B cell (primary cell): ENCODE measurements around the gene VANGL2. TPM values are rescaled to one million over a fixed set of nuclear protein-coding genes. Genes with fewer than 3 reads are reported as not detected.

Experiments
- ATAC-seq: fragments of 200-7000 bp; cut with Tn5 transposase; one replicate; pipeline ENCODE4 v1.10.0; 2021; ENCODE audit warnings: low read depth, mild to moderate bottlenecking, moderate number of reproducible peaks, moderate library complexity
- CTCF ChIA-PET: fragments of 350-600 bp; sonication (Branson Sonifier 250); formaldehyde crosslinking; loops from one replicate; lab custom pipeline; 2021; ENCODE audit warnings: antibody characterized with exemption, inconsistent platforms; lab: Charles Lee
- POLR2A ChIA-PET: fragments of 350-600 bp; sonication (Branson Sonifier 250); formaldehyde crosslinking; loops from one replicate; lab custom pipeline; 2021; ENCODE audit warnings: antibody characterized with exemption; lab: Charles Lee
- DNase-seq: peaks from one replicate; pipeline ENCODE4 v3.0.0; 2013
- H2AFZ ChIP-seq: 2 replicates; pipeline ENCODE4 v1.6.1; 2012; ENCODE audit warnings: mild to moderate bottlenecking, low read depth, low read length; ENCODE audit not compliant: insufficient read depth, poor library complexity, severe bottlenecking
- H3K27ac ChIP-seq, 2 donors: 1 replicate in 1 of 2; 2 replicates in 1 of 2; pipeline ENCODE4 v1.5.1; 2012 to 2013; ENCODE audit warnings: low read length in 2 of 2, mild to moderate bottlenecking in 2 of 2, moderate library complexity in 1 of 2
- H3K27me3 ChIP-seq, 4 experiments: fragments of 200-600 bp in 1 of 4; sonication (generic) in 1 of 4; replicated peaks in 1 of 4; 1 replicate in 2 of 4; 2 replicates in 2 of 4; pipeline versions ENCODE4 v1.6.1 to v1.7.0; 2013 to 2016; ENCODE audit warnings: low read length in 3 of 4, mild to moderate bottlenecking in 2 of 4, mixed read lengths in 1 of 4, moderate library complexity in 1 of 4; ENCODE audit not compliant: insufficient read depth in 4 of 4, control insufficient read depth in 3 of 4; ENCODE audit errors: control extremely low read depth in 1 of 4
- H3K36me3 ChIP-seq, 2 experiments: replicated peaks in 1 of 2; 1 replicate in 1 of 2; 2 replicates in 1 of 2; pipeline versions ENCODE4 v1.6.1 to v1.7.1; 2013; ENCODE audit warnings: low read length in 1 of 2; ENCODE audit not compliant: insufficient read depth in 2 of 2, control insufficient read depth in 1 of 2; ENCODE audit errors: control extremely low read depth in 1 of 2, extremely low read depth in 1 of 2
- H3K4me1 ChIP-seq, 2 donors: fragments of 200-600 bp in 1 of 2; sonication (generic) in 1 of 2; 1 replicate in 1 of 2; 2 replicates in 1 of 2; pipeline versions ENCODE4 v1.5.1 to v1.6.1; 2013 to 2017; ENCODE audit warnings: low read length in 2 of 2; ENCODE audit not compliant: control insufficient read depth in 2 of 2, insufficient read depth in 2 of 2
- H3K4me2 ChIP-seq: replicated peaks from 2 replicates; pipeline ENCODE3; 2012; ENCODE audit warnings: mild to moderate bottlenecking, low read depth, low read length; ENCODE audit not compliant: poor library complexity, severe bottlenecking
- H3K4me3 ChIP-seq, 5 experiments: fragments of 200-600 bp in 1 of 5; sonication (generic) in 1 of 5; 1 replicate in 3 of 5; 2 replicates in 2 of 5; pipeline versions ENCODE4 v1.5.1 to v1.7.0; 2011 to 2016; ENCODE audit warnings: low read length in 4 of 5, mild to moderate bottlenecking in 4 of 5, low read depth in 2 of 5, control low read depth in 1 of 5, moderate library complexity in 1 of 5; ENCODE audit not compliant: insufficient read depth in 1 of 5; ENCODE audit errors: control extremely low read depth in 1 of 5, extremely low read depth in 1 of 5
- H3K79me2 ChIP-seq: fragments of 200-600 bp; sonication (generic); one replicate; pipeline ENCODE4 v1.6.0; 2016; ENCODE audit warnings: low read length; ENCODE audit not compliant: control insufficient read depth, insufficient read depth
- H3K9ac ChIP-seq: fragments of 200-600 bp; sonication (generic); 2 replicates; pipeline ENCODE4 v1.6.1; 2017; ENCODE audit warnings: mild to moderate bottlenecking, low read length, moderate library complexity
- H3K9me3 ChIP-seq, 3 donors: one replicate each; pipeline versions ENCODE4 v1.6.1 to v1.7.1; 2013; ENCODE audit warnings: low read length in 2 of 3; ENCODE audit not compliant: control insufficient read depth in 2 of 3, insufficient read depth in 1 of 3; ENCODE audit errors: control extremely low read depth in 1 of 3
- H4K20me1 ChIP-seq: 2 replicates; pipeline ENCODE4 v1.6.0; 2012; ENCODE audit warnings: mild to moderate bottlenecking, low read length; ENCODE audit not compliant: insufficient read depth, control insufficient read depth, poor library complexity, severe bottlenecking
- H3K27ac Mint-ChIP-seq: one replicate; pipeline ENCODE4 v1.8.0; 2021; ENCODE audit warnings: mixed read lengths
- H3K27me3 Mint-ChIP-seq: one replicate; pipeline ENCODE4 v1.8.0; 2021; ENCODE audit warnings: mixed read lengths
- H3K4me1 Mint-ChIP-seq: one replicate; pipeline ENCODE4 v1.8.0; 2021; ENCODE audit warnings: mixed read lengths
- H3K4me3 Mint-ChIP-seq: one replicate; pipeline ENCODE4 v1.8.0; 2021; ENCODE audit warnings: mixed read lengths
- H3K9me3 Mint-ChIP-seq: one replicate; pipeline ENCODE4 v1.8.0; 2022; ENCODE audit warnings: mixed read lengths; ENCODE audit not compliant: insufficient read depth
- EZH2 ChIP-seq: IDR thresholded peaks from 2 replicates; pipeline ENCODE4 v1.6.1; 2012; ENCODE audit warnings: borderline replicate concordance, low read depth, mild to moderate bottlenecking, moderate library complexity, low read length; ENCODE audit not compliant: insufficient read depth, poor library complexity, severe bottlenecking
- WGBS: methylation state at CpG from one replicate; pipeline ENCODE4 v1.1.5; 2013; ENCODE audit warnings: missing lambda C conversion rate; ENCODE audit not compliant: insufficient coverage; 5-methylcytosine and 5-hydroxymethylcytosine counted together
- intact Hi-C: fragments of 100-400 bp; cut with micrococcal nuclease; formaldehyde crosslinking; loops from one replicate; pipeline ENCODE4 v1.10.0; 2022
- polyA plus RNA-seq: library from polyadenylated mRNA; depleted of rRNA; stranded (reverse); fragments of >200 nt; gene quantifications from 2 replicates; pipeline ENCODE4 v1.2.3, GENCODE V29; 2012
- total RNA-seq, 2 donors: library from RNA; stranded (reverse); fragments of 120-200 nt in 1 of 2; gene quantifications; 1 replicate in 1 of 2; 2 replicates in 1 of 2; pipeline versions ENCODE4 v1.2.3 to v1.2.4, GENCODE V29; 2013 to 2022
- TF ChIP-seq, protein P1 (sequence below): fragments of 200-600 bp; IDR thresholded peaks from one replicate; pipeline ENCODE4 v1.8.0; 2022; ENCODE audit warnings: antibody characterized with exemption, mild to moderate bottlenecking

The VANGL2 gene
- total and polyA plus RNA-seq, 2 donors (not counting 1 experiment from before 2014, with no cell fraction given), result 0.48 to 14.4 TPM

DNA sequence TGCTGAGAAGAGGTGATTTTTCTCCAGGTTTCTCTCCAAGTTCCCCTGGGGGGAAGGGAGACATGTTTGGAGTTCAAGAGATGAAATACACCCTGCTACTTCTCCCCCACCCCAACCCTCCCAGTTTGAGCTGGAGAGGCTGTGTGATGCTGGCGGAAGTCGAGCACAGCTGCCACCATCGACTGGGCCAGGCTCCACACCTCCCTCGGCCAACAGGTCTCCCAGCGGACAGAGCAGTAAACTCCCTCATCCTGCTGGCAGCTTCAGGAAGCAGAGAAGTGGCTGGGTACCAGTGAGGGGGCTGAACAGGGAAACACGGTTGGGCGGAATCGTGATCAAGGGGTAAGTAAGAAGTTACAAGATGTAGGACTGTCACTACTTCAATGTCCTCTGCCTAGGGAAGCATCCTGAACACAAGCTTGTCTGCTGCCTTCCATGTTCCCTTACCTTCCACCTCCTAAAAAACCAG, 40.1 kb upstream of the VANGL2 start:
- Mint-ChIP-seq H3K27me3 (no peaks in the 10 kb centered on the region), H3K4me1 (no peaks in the 10 kb centered on the region), H3K4me3 (no peak overlapping the region), H3K9me3 (no peaks in the 10 kb centered on the region), H3K27ac (no peak overlapping the region)
- no peaks in the 10 kb centered on the region for H3K4me1 ChIP-seq
- H4K20me1 ChIP-seq, result no peaks in the 10 kb centered on the region
- ATAC-seq, result no peak
- H3K4me2 ChIP-seq, result no peak overlapping the region
- POLR2A ChIA-PET, result no interaction called here
- intact Hi-C loops, result no loop called here
- DNase-seq, result no peak
- peaks cover 0 to 43% of the 10 kb centered on the region in 2 experiments for H3K36me3 ChIP-seq
- WGBS, result 100% methylated on average over 4 of the region's 8 CpGs
- H3K9me3 ChIP-seq, result no peaks in the 10 kb centered on the region
- CTCF ChIA-PET, result interaction anchor here (0.6 to 0.9 kb wide), 2 partner anchors 16 to 68 kb away, joined by 3 to 4 read pairs; no protein-coding TSS in a partner anchor
- no peak overlapping the region for H3K27ac ChIP-seq
- H3K9ac ChIP-seq, result no peak overlapping the region
- H3K79me2 ChIP-seq, result no peaks in the 10 kb centered on the region
- no peak overlapping the region for H3K4me3 ChIP-seq
- H2AFZ ChIP-seq, result no peak overlapping the region
- H3K27me3 ChIP-seq, result no peaks in the 10 kb centered on the region
- TF ChIP-seq, protein P1, sequence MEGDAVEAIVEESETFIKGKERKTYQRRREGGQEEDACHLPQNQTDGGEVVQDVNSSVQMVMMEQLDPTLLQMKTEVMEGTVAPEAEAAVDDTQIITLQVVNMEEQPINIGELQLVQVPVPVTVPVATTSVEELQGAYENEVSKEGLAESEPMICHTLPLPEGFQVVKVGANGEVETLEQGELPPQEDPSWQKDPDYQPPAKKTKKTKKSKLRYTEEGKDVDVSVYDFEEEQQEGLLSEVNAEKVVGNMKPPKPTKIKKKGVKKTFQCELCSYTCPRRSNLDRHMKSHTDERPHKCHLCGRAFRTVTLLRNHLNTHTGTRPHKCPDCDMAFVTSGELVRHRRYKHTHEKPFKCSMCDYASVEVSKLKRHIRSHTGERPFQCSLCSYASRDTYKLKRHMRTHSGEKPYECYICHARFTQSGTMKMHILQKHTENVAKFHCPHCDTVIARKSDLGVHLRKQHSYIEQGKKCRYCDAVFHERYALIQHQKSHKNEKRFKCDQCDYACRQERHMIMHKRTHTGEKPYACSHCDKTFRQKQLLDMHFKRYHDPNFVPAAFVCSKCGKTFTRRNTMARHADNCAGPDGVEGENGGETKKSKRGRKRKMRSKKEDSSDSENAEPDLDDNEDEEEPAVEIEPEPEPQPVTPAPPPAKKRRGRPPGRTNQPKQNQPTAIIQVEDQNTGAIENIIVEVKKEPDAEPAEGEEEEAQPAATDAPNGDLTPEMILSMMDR, result no peak
- no peak for TF ChIP-seq EZH2

GRCh38 chr1:160361199-160361598, 39.2 kb upstream of the VANGL2 start:
- Histone ChIP-seq H3K4me1 (no peaks in the 10 kb centered on the region), H3K27me3 (no peaks in the 10 kb centered on the region), H4K20me1 (no peaks in the 10 kb centered on the region), H3K36me3 (peaks cover 0 to 34% of the 10 kb centered on the region in 2 experiments), H3K79me2 (no peaks in the 10 kb centered on the region), H2AFZ (no peak overlapping the region), H3K27ac (no peak overlapping the region), H3K9me3 (no peaks in the 10 kb centered on the region), H3K4me3 (no peak overlapping the region), H3K9ac (no peak overlapping the region), H3K4me2 (no peak overlapping the region)
- Mint-ChIP-seq H3K27ac (no peak overlapping the region), H3K27me3 (no peaks in the 10 kb centered on the region), H3K4me3 (no peak overlapping the region), H3K4me1 (no peaks in the 10 kb centered on the region), H3K9me3 (no peaks in the 10 kb centered on the region)
- no peak for DNase-seq
- WGBS, result 100% methylated on average over 2 of the region's 2 CpGs
- no peak for ATAC-seq
- CTCF ChIA-PET, result no interaction called here
- TF ChIP-seq, protein P1, result no peak
- TF ChIP-seq EZH2, result no peak
- POLR2A ChIA-PET, result no interaction called here
- intact Hi-C loops, result no loop called here
